ENCODE results near the gene PVALB.

Gene PVALB

DNA sequence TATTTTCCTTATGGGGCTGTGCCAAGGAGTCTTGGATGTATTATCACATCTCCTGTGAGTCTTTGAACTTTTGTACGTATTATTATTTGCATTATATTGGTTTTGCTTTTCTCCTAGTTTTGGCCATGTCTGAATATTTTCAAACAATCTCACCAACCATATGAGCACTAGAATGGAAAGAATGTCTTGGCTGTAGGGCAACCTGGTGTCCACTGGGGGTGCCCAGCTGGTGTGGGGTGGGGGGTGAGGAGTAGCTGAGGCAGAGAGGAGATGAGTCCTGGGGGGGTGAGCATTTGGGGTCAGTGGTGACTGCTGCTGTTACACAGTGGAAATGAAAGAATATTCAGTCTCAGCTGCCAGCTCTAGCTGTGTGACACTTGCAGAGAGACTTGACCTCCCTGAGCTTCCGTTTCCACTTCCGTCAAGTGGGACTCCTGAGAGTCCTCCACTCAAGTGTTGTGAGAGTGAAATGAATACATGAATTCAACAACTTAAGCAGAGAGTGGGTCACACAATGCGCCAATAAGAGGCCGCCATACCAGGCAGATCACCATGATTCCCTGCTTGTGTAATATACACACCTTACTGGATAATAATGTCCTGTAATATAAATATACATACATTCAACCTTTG, 12.7 kb upstream of the PVALB start:
- Histone ChIP-seq H3K4me1 (ENCODE audit: low read length) (no peaks in the 10 kb centered on the region), H3K27ac (ENCODE audit: low read length) (no peak overlapping the region), H3K4me3 (ENCODE audit: low read length) (no peak overlapping the region), H4K20me1 (ENCODE audit: insufficient read depth, low read length) (no peaks in the 10 kb centered on the region), H2AFZ (ENCODE audit: low read length) (no peak overlapping the region), H3K79me2 (ENCODE audit: low read length) (no peaks in the 10 kb centered on the region), H3K9me3 (replicated peaks; ENCODE audit: insufficient read depth, low read length) (no peaks in the 10 kb centered on the region), H3F3A (ENCODE audit: insufficient read depth, low read length) (no peaks in the 10 kb centered on the region), H3K9me2 (replicated peaks; ENCODE audit: insufficient read depth, low read length) (no peaks in the 10 kb centered on the region), H3K27me3 (replicated peaks; ENCODE audit: insufficient read depth, low read length) (no peaks in the 10 kb centered on the region), H3K4me2 (ENCODE audit: low read depth, low read length) (no peak overlapping the region), H3K36me3 (replicated peaks; ENCODE audit: insufficient read depth, low read length) (no peaks in the 10 kb centered on the region), H3K9ac (ENCODE audit: low read length) (no peak overlapping the region)
- no peak for TF ChIP-seq EZH2 (optimal IDR thresholded peaks at IDR 0.05; ENCODE audit: low read depth, low read length)
- TF ChIP-seq, protein P1, sequence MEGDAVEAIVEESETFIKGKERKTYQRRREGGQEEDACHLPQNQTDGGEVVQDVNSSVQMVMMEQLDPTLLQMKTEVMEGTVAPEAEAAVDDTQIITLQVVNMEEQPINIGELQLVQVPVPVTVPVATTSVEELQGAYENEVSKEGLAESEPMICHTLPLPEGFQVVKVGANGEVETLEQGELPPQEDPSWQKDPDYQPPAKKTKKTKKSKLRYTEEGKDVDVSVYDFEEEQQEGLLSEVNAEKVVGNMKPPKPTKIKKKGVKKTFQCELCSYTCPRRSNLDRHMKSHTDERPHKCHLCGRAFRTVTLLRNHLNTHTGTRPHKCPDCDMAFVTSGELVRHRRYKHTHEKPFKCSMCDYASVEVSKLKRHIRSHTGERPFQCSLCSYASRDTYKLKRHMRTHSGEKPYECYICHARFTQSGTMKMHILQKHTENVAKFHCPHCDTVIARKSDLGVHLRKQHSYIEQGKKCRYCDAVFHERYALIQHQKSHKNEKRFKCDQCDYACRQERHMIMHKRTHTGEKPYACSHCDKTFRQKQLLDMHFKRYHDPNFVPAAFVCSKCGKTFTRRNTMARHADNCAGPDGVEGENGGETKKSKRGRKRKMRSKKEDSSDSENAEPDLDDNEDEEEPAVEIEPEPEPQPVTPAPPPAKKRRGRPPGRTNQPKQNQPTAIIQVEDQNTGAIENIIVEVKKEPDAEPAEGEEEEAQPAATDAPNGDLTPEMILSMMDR (IDR thresholded peaks at IDR 0.05; ENCODE audit: low read length) = no peak
- no peak for TF ChIP-seq EZH2phosphoT487 (IDR thresholded peaks at IDR 0.05; ENCODE audit: low read length)
- DNase-seq = no peak

DNA sequence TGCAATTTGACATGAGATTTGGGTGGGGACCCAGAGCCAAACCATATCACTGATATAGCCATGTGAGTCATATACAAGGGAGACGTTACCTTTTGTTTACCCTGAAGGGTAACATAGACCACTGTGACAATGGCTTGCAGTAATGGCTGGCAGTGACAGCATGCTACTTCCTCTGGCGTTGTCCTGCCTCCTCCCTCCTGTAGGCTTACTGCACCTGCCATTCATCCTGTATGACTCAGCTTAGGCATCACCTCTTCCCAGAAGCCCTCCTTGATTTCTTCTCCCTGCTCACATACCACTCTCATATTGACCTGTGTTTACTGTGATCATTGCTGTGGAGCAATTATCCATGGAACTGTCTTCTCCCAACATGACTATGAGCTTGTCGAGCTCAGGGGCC, 12.0 kb upstream of the PVALB start:
- Histone ChIP-seq H3K9me2 (replicated peaks; ENCODE audit: insufficient read depth, low read length) (no peaks in the 10 kb centered on the region), H3K79me2 (ENCODE audit: low read length) (no peaks in the 10 kb centered on the region), H3K4me2 (ENCODE audit: low read depth, low read length) (no peak overlapping the region), H3K27ac (ENCODE audit: low read length) (no peak overlapping the region), H3K36me3 (replicated peaks; ENCODE audit: insufficient read depth, low read length) (no peaks in the 10 kb centered on the region), H3K27me3 (replicated peaks; ENCODE audit: insufficient read depth, low read length) (no peaks in the 10 kb centered on the region), H3K4me3 (ENCODE audit: low read length) (no peak overlapping the region), H3K4me1 (ENCODE audit: low read length) (no peaks in the 10 kb centered on the region), H3F3A (ENCODE audit: insufficient read depth, low read length) (no peaks in the 10 kb centered on the region), H3K9me3 (replicated peaks; ENCODE audit: insufficient read depth, low read length) (no peaks in the 10 kb centered on the region), H3K9ac (ENCODE audit: low read length) (no peak overlapping the region), H4K20me1 (ENCODE audit: insufficient read depth, low read length) (no peaks in the 10 kb centered on the region), H2AFZ (ENCODE audit: low read length) (no peak overlapping the region)
- TF ChIP-seq, protein P1 (IDR thresholded peaks at IDR 0.05; ENCODE audit: low read length) = no peak
- DNase-seq = no peak

DNA sequence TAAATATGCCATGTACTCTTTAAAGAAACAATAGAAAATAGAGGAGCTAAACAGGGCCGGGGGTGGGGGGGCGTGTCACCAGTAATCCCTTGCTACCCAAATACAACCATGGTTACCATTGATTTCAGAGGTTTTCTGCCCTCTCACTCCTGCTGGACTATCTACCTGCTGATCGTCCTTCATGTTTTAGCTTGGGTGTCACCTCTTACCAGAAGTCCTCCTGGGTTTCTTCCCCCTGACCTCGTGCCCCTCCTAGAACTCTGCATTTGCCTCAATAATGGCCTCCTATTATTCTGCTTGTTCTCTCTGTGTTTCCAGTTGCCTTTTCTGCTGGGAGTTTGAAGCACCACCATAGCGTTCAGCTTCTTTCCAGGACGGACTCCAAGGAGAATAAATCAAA, 9.4 kb upstream of the PVALB start:
- DNase-seq = no peak

More for the DNA sequence above, 9.4 kb upstream of the PVALB start:
- Histone ChIP-seq H3K9ac (ENCODE audit: low read length) (no peak overlapping the region), H3K4me1 (ENCODE audit: low read length) (no peaks in the 10 kb centered on the region), H4K20me1 (ENCODE audit: insufficient read depth, low read length) (no peaks in the 10 kb centered on the region), H2AFZ (ENCODE audit: low read length) (no peak overlapping the region), H3K36me3 (replicated peaks; ENCODE audit: insufficient read depth, low read length) (no peaks in the 10 kb centered on the region), H3K4me3 (ENCODE audit: low read length) (no peak overlapping the region), H3K27ac (ENCODE audit: low read length) (no peak overlapping the region), H3K9me2 (replicated peaks; ENCODE audit: insufficient read depth, low read length) (no peaks in the 10 kb centered on the region), H3K27me3 (replicated peaks; ENCODE audit: insufficient read depth, low read length) (peaks cover 8% of the 10 kb centered on the region; the same call in 1 of the 2 replicates), H3K4me2 (ENCODE audit: low read depth, low read length) (no peak overlapping the region), H3F3A (ENCODE audit: insufficient read depth, low read length) (no peaks in the 10 kb centered on the region), H3K9me3 (replicated peaks; ENCODE audit: insufficient read depth, low read length) (no peaks in the 10 kb centered on the region), H3K79me2 (ENCODE audit: low read length) (no peaks in the 10 kb centered on the region)
- no peak for TF ChIP-seq EZH2 (optimal IDR thresholded peaks at IDR 0.05; ENCODE audit: low read depth, low read length)
- TF ChIP-seq, protein P1 (IDR thresholded peaks at IDR 0.05; ENCODE audit: low read length) = no peak
- no peak for TF ChIP-seq EZH2phosphoT487 (IDR thresholded peaks at IDR 0.05; ENCODE audit: low read length)
